Suppressor macrophage (primary cell): Measurements from ENCODE around the gene RFX2.
A peak's percentile ranks its signal among the peaks of the same experiment; 100 is the strongest.
"Not testable (repeated sequence)": the region's sequence is repeated elsewhere in the genome, so short reads cannot be mapped to it uniquely, and the experiment has no call there.

Source experiments
- DNase-seq, 4 experiments: peaks; one replicate each; pipeline ENCODE4 v3.0.0-alpha.2; 2020 to 2022

The RFX2 gene

DNA sequence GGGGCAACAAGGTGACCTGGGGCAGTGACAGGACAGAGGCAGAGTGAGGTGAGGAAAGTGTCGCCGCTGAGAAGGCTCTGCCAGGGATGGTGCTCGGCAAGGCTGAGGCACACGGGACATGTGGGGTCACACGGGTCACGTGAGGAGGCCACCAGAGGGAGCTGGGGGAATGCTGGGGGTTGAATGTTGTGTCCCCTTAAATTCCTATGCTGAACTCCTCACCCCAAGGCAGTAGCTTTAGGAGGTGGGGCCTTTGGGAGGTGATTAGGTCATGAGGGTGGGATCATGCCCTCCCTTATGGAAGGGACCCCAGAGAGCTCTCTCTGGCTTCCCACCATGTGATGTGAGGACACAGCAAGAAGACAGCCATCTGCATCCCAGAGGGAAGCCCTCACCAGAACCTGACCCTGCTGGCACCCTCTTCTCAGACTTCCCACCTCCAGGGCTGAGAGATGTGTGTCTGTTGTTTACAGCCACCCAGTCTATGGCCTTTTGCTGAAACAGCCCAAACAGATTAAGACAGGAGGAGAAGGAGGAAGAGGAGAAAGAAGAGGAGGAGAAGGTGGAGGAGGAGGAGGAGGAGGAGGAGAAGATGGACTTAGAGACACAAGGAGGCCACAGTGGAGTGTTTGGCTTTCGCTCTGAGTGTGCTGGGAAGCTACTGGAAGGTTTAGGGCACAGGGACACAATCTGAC lies 35.4 kb downstream of the RFX2 start:
- no peak for DNase-seq

- no peak for DNase-seq
Observed at GRCh38 chr19:6073858-6074708, 36.2 kb downstream of the RFX2 start.

GRCh38 chr19:6073233-6073632 lies 37.1 kb downstream of the RFX2 start:
- DNase-seq, result not testable (repeated sequence)

- DNase-seq, result no peak
Observed at GRCh38 chr19:6071875-6072274, 38.4 kb downstream of the RFX2 start.

DNA sequence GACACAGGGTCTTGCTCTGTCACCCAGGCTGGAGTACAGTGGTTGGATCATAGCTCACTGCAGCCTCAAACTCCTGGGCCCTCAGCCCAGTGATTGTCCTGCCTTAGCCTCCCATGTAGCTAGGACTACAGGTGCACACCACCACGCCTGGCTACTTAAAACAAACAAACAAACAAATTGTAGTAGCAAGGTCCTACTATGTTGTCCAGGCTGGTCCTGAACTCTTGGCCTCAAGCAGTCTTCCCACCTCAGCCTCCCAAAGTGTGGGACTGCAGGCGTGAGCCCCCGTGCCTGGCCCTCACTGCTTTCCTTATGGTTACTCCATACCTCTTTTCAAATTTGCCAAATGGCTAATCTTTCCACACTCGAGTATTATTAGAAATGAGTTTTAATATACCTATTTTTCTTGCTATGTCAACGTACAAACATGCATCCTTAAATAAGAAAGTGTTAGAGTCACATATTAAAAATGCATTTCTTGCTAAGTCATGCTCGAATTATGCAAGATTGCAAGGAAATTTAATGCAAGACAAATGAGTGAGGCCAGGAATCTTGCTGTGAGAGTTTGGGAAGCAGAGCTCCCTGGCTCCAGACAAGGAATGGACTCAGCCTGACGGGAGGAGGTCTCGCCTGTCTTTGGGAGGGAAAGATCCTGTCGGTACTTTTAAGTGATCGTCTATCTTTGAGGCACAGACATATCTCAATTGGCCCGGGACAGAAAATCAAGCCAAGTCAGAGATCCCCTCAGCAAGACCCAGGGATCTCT lies 39.4 kb downstream of the RFX2 start:
- no peak for DNase-seq

DNA sequence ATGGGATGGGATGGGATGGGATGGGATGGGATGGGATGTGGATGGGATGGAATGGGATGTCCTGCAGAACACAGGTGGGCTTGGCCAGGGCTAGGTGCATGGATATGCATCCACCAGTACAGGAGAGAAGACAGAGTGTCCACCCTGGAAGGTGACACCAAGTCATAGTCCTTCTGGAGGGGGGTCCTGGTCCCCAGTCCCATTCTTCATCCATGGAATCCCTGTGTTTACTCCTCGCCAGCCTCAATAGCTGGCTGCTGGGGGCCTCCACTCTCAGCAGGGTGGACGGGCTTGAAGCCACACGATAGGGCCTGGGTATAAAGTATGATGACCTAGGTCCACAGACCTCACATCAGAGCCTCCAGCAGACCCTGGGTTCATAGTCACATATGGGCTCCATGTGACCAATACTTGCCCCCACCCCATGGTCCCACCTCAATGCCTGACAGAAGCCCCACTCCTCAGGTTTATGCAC lies 40.1 kb downstream of the RFX2 start:
- no peak for DNase-seq

GRCh38 chr19:6069268-6069791 lies 41.0 kb downstream of the RFX2 start:
- peak in 1 of 4 experiments; percentile 52 for DNase-seq

GRCh38 chr19:6068711-6069110 lies 41.6 kb downstream of the RFX2 start:
- no peak for DNase-seq

DNA sequence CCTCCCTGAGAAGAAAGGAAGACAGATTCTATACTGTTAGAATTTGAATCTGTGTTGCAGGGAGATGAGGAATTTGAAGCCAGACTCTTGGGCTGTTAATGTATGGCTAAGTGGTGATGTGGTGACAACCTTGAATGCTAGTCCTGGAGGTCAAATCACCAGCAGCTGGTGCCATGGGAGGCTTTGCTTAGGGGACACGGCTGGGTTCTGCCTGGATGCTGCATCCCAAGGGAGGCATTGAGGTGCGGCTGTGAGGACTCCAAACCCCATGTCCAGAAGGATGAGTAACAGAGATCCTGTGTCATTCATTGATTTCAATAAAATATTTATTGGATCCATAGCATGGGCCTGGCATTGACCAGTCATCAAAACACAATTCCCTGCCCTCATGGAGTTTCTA lies 42.3 kb downstream of the RFX2 start:
- no peak for DNase-seq

DNA sequence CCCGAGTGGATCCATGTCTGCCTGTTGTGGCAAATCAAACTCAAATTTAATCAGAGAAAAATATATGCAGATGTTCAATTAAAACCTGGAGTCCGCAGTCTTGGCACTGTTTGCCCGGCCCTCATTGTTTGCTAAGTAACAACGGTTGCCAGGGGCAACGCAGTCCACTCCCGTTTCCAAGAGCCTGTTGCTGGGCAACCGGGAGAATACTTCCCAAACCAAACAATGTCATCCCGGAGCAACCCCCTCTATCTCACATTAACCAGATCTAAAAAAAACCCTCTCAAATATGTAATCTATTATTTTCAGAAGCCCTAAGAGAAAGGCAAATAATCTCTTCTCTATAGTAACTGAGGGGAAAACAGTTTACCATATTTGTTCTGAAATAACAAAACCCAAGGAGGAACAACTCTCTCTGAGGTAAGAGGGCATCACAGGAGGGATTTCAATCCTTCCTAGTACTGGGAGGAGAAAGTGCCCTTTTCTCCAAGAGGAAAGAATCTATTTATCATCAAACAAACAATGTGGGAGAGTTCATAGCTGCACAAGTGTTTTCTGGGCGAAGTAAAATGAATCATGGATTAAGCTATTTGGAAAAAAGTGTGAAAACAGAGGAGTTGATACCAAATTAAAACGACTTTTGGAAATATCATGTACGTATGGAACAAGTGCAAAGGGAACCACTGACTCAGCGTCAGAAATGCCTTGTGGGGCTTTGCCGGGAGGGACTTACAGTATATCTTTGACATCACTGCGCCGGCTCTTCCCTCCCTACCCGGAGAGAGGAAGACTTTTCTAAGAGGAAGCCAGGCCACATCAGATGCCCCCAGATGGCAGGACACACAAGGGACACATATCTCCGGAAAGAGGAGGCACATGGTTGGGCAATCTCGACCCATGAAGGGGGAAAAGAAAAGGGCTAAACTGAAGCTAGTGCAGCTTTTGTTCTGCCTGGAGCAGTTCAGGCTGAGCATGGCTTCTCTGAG lies 43.3 kb downstream of the RFX2 start:
- DNase-seq, result peak; percentile 92 to 97 (median 94)

DNA sequence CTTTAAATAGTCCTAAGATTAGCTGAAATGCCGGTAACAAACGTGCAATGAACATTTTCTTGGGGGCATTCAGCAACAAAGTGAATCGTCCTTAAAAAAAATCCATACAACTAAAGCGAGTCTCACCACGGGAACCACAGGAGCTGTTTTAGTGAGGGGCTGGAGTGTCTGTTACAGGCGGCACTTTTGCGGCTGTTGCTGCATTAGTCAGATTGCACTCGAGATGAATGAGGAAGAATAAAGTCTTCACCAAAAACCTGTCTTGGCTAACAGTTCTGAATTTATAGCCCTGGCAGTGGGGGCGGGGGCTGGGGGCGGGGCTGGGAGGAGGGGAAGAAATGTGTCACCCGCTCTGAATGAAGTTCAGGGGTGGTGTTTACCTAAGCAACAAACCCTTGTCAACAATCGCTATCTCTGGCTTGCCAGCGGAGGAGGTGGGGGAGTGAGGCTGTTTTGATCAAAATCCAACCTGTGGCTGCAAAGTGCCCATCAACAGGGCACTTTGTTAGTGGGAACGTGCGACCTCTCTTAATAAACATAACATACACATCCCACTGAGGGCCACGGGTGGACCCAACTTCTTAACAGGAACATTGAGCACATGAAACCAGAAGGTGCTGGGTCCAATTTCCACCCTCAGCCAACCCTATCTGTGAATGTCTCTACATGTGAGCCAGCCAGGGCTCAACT lies 44.5 kb downstream of the RFX2 start:
- peak; percentile 84 to 92 (median 88) for DNase-seq

GRCh38 chr19:6064336-6065073 lies 45.8 kb downstream of the RFX2 start:
- peak in 3 of 4 experiments; percentile 17 to 33 (median 31) for DNase-seq

DNA sequence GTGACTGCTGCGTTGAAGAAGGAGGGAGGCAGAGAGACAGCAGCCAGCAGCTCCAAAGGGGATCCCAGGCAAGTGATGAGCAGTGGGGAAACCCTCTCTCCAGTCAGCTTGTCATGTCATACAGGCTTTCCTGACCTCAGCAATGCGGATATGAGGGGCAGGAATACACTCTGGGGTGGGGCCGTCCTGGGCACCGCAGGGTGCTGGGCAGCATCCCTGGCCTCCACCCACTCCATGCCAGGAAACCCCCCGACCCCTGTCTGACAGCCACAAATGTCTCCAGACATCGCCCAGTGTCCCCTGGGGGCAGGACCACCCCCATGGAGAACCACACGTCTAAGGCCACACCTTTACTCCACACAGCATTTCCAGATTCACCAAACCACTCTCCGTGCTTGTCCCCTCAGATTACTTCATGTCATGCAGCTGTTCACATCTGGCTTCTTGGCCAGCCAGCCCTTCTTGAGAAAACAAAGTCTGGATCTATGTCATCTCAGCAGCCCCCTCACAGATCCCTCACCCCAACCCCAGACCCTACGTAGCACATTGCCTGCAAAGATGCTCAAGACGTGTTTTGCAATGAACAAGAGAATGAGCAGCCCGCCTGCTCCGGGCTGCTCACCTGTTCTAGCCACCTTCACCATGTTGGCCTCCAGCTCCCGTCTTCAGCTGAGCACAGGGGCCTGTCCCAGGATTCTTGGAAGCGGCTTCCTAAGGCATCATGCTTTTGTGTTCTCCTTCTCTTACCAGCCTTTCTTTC lies 46.5 kb downstream of the RFX2 start:
- peak in 2 of 4 experiments; percentile 9 to 34 for DNase-seq

DNA sequence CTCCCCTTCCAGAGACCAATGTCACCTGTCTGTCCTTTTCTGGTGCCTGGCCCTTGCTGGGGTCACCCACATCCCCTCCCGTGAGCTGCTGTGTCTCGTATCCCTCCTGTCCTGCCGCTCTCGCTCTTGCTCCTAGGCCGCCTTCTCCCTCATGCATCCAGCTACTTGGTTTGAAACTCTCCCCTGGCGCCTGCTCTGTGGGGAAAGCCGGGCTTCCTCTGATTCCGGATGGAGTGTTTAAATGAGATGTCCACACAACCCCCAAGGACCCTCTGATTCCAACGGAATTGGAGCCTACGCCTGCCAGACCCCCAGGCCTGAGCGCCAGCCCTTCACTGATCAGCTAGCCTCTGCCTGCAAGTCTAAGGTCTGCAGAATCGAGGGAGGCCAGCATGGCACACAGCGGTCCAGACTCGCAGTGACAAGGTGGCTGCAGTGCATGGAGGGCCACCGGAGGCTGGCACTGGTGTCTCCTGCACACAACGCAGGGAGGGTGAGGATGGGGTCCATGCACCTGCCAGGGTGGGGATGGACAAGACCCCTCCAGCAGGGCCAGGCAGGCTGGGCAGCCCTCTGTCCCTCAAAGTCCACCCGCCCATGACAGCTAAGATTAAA lies 47.2 kb downstream of the RFX2 start:
- DNase-seq, result no peak

- DNase-seq, result peak; percentile 94 to 99 (median 94)
Observed at GRCh38 chr19:6062274-6062673, 48.0 kb downstream of the RFX2 start.

GRCh38 chr19:6061376-6062130 lies 48.7 kb downstream of the RFX2 start:
- peak in 2 of 4 experiments; percentile 12 to 25 for DNase-seq

GRCh38 chr19:6060600-6061375 lies 49.5 kb downstream of the RFX2 start:
- peak in 2 of 4 experiments; percentile 17 to 45 for DNase-seq
